WERI-Rb-1 (cell line): ENCODE data around the gene PPP3R1.

Experiments
- DNase-seq: peaks from one replicate; pipeline ENCODE4 v3.0.0-alpha.2; 2020
- H3K27ac ChIP-seq: fragments of 250-450 bp; sonication (Bioruptor Pico); 2 replicates; pipeline ENCODE4 v1.5.1; 2020; ENCODE audit warnings: mild to moderate bottlenecking, moderate library complexity
- H3K27me3 ChIP-seq: fragments of 250-450 bp; sonication (Bioruptor Pico); 2 replicates; pipeline ENCODE4 v1.5.1; 2021; ENCODE audit warnings: mild to moderate bottlenecking, low read depth, moderate library complexity; ENCODE audit not compliant: insufficient read depth, severe bottlenecking
- H3K36me3 ChIP-seq: fragments of 250-450 bp; sonication (Bioruptor Pico); 2 replicates; pipeline ENCODE4 v1.5.1; 2020; ENCODE audit warnings: mild to moderate bottlenecking, moderate library complexity
- H3K4me3 ChIP-seq: 2 replicates; pipeline ENCODE4 v1.5.1; 2011; ENCODE audit warnings: low read depth, mild to moderate bottlenecking, control low read depth, low read length
- H3K9me3 ChIP-seq: fragments of 250-450 bp; sonication (Bioruptor Pico); 2 replicates; pipeline ENCODE4 v1.5.1; 2021; ENCODE audit warnings: mild to moderate bottlenecking, moderate library complexity; ENCODE audit not compliant: severe bottlenecking
- TF ChIP-seq, protein P1 (sequence below): IDR thresholded peaks from 2 replicates; pipeline ENCODE4 v1.5.1; 2011; ENCODE audit warnings: low read depth, mild to moderate bottlenecking, control low read depth, inconsistent platforms, low read length

Gene PPP3R1

DNA sequence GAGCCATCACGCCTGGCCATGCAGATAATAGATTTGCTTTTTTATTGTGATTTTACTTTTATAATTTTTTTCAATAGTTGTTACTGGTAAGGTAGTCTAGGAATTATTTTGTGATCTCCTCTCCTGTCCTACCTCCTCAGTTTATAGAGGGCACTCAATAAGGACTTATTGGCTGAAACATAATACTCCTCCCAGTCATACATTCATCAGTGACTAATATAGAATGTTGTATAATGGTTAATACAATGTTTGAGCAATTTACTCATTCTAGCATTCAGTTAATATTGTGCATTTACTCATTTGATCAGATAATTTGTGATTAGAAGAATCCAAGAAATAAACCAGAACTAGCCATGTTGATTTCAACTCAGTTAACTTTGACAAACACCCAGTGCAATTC, 25.8 kb upstream of the PPP3R1 start:
- no peaks in the 10 kb centered on the region for H3K36me3 ChIP-seq
- H3K4me3 ChIP-seq, result no peak overlapping the region
- no peaks in the 10 kb centered on the region for H3K27me3 ChIP-seq
- no peak for DNase-seq
- H3K9me3 ChIP-seq, result no peaks in the 10 kb centered on the region
- TF ChIP-seq, protein P1, sequence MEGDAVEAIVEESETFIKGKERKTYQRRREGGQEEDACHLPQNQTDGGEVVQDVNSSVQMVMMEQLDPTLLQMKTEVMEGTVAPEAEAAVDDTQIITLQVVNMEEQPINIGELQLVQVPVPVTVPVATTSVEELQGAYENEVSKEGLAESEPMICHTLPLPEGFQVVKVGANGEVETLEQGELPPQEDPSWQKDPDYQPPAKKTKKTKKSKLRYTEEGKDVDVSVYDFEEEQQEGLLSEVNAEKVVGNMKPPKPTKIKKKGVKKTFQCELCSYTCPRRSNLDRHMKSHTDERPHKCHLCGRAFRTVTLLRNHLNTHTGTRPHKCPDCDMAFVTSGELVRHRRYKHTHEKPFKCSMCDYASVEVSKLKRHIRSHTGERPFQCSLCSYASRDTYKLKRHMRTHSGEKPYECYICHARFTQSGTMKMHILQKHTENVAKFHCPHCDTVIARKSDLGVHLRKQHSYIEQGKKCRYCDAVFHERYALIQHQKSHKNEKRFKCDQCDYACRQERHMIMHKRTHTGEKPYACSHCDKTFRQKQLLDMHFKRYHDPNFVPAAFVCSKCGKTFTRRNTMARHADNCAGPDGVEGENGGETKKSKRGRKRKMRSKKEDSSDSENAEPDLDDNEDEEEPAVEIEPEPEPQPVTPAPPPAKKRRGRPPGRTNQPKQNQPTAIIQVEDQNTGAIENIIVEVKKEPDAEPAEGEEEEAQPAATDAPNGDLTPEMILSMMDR, result no peak
- no peak overlapping the region for H3K27ac ChIP-seq

DNA sequence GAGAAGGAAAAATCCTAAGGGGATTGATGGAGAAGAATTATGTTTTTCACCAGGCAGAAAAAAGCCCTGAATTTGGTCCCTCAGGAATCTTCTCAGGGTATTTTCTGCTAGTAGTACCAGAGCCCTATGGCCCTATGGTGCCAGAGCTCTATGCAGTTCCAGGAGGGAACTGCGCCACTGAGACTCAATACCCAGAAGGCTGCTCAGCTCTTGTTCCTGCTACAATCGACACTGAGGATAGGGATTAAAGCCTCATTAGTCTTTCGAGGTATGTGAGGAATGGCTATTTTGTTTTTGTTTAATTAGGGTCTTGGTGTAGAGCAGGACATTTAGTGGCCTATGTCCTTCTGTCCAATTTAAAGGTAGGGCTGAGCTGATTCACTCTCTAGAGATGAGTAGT, 21.7 kb upstream of the PPP3R1 start:
- H3K4me3 ChIP-seq, result no peak overlapping the region
- H3K9me3 ChIP-seq, result no peaks in the 10 kb centered on the region
- H3K36me3 ChIP-seq, result no peaks in the 10 kb centered on the region
- TF ChIP-seq, protein P1, result no peak
- no peak overlapping the region for H3K27ac ChIP-seq
- DNase-seq, result no peak
- no peaks in the 10 kb centered on the region for H3K27me3 ChIP-seq

DNA sequence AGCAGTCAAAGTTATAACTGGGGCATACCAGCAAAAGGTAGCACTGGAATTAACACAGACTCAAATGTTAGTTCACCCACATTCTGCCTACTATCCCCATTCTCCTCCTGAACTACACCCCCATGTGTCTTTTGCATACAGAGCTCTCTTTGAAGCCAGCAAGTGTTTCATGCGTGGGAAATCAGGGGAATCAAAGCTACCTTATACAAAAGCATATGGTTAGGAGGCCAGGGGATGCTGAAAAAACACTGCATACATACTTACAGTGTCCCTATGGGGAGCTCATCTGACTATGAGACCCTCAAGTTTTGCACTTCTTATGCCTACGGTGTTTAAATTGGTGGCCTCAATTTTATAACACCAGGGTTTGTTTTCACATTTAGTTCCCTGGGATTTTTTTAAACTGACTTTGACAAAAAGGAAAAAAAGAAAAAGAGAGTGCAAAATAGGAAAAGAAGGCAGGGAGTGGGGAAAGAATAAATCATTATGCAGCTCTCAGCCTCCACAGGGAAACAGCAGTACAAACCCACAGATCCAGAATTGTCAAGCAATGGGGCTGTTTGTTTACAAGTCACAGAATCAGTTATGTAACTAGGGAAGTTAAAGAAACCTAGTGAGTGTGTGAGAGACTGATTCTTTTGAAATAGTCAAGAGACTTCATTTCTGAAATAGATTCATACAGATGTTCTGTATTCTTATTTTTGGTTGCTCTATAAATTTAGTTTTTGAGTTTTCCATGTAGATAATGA, 20.1 kb upstream of the PPP3R1 start:
- no peaks in the 10 kb centered on the region for H3K36me3 ChIP-seq
- no peaks in the 10 kb centered on the region for H3K27me3 ChIP-seq
- TF ChIP-seq, protein P1, result no peak
- DNase-seq, result no peak
- no peaks in the 10 kb centered on the region for H3K9me3 ChIP-seq
- no peak overlapping the region for H3K4me3 ChIP-seq
- no peak overlapping the region for H3K27ac ChIP-seq

DNA sequence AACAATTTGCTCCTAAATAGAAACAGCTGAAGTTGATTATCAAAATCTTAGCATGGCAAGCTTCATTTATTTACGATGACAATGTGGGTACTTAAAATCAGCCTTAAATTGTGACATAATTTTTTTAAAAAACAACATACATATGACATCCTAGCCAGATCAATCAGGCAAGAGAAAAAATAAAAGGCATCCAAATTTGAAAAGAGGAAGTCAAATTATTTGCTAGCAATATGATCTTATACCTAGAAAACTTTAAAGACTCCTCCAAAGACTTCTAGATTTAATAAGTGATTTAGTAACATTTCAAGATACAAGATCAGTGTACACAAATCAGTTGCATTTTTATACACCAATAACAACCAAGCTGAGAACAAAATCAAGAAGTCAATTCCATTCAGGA, 14.3 kb upstream of the PPP3R1 start:
- DNase-seq, result no peak
- no peak overlapping the region for H3K4me3 ChIP-seq
- no peaks in the 10 kb centered on the region for H3K9me3 ChIP-seq
- H3K36me3 ChIP-seq, result no peaks in the 10 kb centered on the region
- no peaks in the 10 kb centered on the region for H3K27me3 ChIP-seq
- no peak overlapping the region for H3K27ac ChIP-seq
- TF ChIP-seq, protein P1, result no peak

DNA sequence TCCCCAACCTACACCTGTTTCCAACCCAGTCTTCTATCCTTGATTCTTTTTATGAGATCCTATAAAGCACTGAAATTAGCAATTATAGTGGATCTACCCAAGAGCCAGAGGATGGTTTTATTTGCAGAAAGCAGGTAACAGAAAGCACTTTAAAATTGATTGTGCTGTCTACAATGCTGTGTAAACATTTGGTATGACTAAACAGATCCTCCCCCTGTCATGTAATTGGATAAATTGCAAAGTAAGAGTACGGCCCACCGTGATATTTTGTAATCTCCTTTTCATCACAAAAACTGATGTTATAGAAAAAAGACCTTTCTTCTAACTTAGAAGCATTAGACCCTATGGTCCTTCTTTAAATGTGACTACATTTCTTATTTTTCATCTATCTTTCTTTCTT, 11.3 kb upstream of the PPP3R1 start:
- TF ChIP-seq, protein P1, result no peak
- H3K4me3 ChIP-seq, result no peak overlapping the region
- no peaks in the 10 kb centered on the region for H3K36me3 ChIP-seq
- H3K27me3 ChIP-seq, result no peaks in the 10 kb centered on the region
- H3K27ac ChIP-seq, result no peak overlapping the region
- H3K9me3 ChIP-seq, result no peaks in the 10 kb centered on the region
- DNase-seq, result no peak

GRCh38 chr2:68258851-68259250, 6.5 kb upstream of the PPP3R1 start:
- no peaks in the 10 kb centered on the region for H3K9me3 ChIP-seq
- no peaks in the 10 kb centered on the region for H3K36me3 ChIP-seq
- no peak overlapping the region for H3K4me3 ChIP-seq
- TF ChIP-seq, protein P1, result no peak
- H3K27ac ChIP-seq, result no peak overlapping the region
- no peaks in the 10 kb centered on the region for H3K27me3 ChIP-seq
- no peak for DNase-seq
